K562 (cell line): ENCODE measurements around the gene IRAK2. TPM values are rescaled to one million over a fixed set of nuclear protein-coding genes. Genes with fewer than 3 reads are reported as not detected.

Experiments used
- CXXC5 ChIP-seq: fragments of 250-450 bp; sonication (Bioruptor Pico); IDR thresholded peaks from 2 replicates; pipeline ENCODE4 v1.8.0; 2022; ENCODE audit warnings: inconsistent platforms, mild to moderate bottlenecking, moderate library complexity
- REST ChIP-seq, 2 experiments: fragments of 450-650 bp; formaldehyde crosslinking in 1 of 2; IDR thresholded peaks; 2 replicates each; pipeline versions ENCODE4 v1.4.0 to v1.6.1; 2014 to 2020; ENCODE audit warnings: mild to moderate bottlenecking in 2 of 2, borderline replicate concordance in 1 of 2, low read depth in 1 of 2
- TFAP4 ChIP-seq: sonication (generic); formaldehyde crosslinking; IDR thresholded peaks from 2 replicates; pipeline ENCODE4 v1.8.0; 2022; ENCODE audit warnings: missing genetic modification reagents, mild to moderate bottlenecking, moderate library complexity, borderline replicate concordance
- ZNF347 ChIP-seq: fragments of 450-650 bp; formaldehyde crosslinking; IDR thresholded peaks from 2 replicates; pipeline ENCODE4 v1.4.0; 2020; ENCODE audit warnings: low read depth, mild to moderate bottlenecking, moderate library complexity
- polyA plus RNA-seq, 8 experiments: library from polyadenylated mRNA; depleted of rRNA in 4 of 8; stranded (reverse) in 5 of 8; unstranded in 3 of 8; fragments of >200 nt; fragmentation: Nextera tagmentation in 2 of 8; fragmentation: Illumina TruSeq in 1 of 8; extraction: Ambion mirVana in 2 of 8; extraction: Trizol in 1 of 8; gene quantifications; 2 replicates each; pipeline versions ENCODE4 v1.2.1 to v1.2.3, GENCODE V29; 2011 to 2014; ENCODE audit warnings: inconsistent platforms in 1 of 8, missing spikeins in 1 of 8
- total RNA-seq, 7 experiments: library from RNA; depleted of rRNA in 6 of 7; stranded (reverse); fragments of >200 nt in 6 of 7; fragmentation: Illumina TruSeq in 2 of 7; extraction: Trizol in 2 of 7; gene quantifications; 2 replicates each; pipeline versions ENCODE4 v1.2.1 to v1.2.3, GENCODE V29; 2011 to 2021; ENCODE audit warnings: low replicate concordance in 1 of 7

IRAK2 gene
- total and polyA plus RNA-seq, 9 of the 15 experiments (the other 6 are each of a cell fraction or from before 2014, with no cell fraction given): 0.42 to 4.4 (median 2.7) TPM

- TF ChIP-seq TFAP4 (CRISPR knock-in tag): peak; percentile 42
- no peak for TF ChIP-seq ZNF347 (CRISPR knock-in tag)
- peak; percentile 69 for TF ChIP-seq REST (IDR thresholded peaks at IDR 0.05; ENCODE audit: borderline replicate concordance)
- no peak for TF ChIP-seq REST (CRISPR knock-in tag; IDR thresholded peaks at IDR 0.05; ENCODE audit: low read depth)
- TF ChIP-seq CXXC5 (CRISPR knock-in tag): no peak
Measured at GRCh38 chr3:10136426-10137005, 28.2 kb upstream of the IRAK2 start (continued).
